CD4-positive, alpha-beta T cell treated with Interferon alpha-2 for 1 hour (primary cell): ENCODE measurements around the gene AMY1A.
"Not testable (repeated sequence)": the region's sequence is repeated elsewhere in the genome, so short reads cannot be mapped to it uniquely, and the experiment has no call there.

ENCODE experiments used
- DNase-seq, 2 donors: peaks; one replicate each; pipeline ENCODE4 v3.0.0-alpha.2; 2020 to 2022

Gene AMY1A

GRCh38 chr1:103655460-103655859 lies at the start of gene AMY1A:
AMY1A (plus strand) TSS chr1:103655760; CDS start chr1:103656331, 571 bp downstream.
- not testable (repeated sequence) for DNase-seq

DNA sequence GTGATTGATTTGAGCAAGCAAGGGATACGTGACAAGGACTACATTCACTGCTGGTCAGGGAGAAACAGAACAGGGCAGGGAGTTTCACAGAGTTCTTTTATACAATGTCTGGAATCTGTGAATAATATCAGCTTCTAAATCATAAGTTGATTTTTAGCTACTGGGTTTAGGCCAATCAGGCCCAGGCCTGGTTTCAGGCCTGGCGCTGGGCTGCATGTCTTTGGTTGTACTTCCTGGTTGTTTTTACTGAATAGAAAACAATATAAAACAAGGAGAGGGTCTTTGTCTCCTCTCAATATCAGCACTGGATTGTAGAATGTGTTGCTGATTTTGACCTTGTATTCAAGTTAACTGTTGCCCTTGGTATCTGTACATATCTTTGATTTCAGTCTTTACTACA lies 39.2 kb upstream of the AMY1A start:
- DNase-seq = no peak

GRCh38 chr1:103616994-103617477 lies 38.5 kb upstream of the AMY1A start, which contains the start of gene AMY2A:
AMY2A (plus strand) TSS chr1:103617427; CDS start chr1:103617441, 14 bp downstream.
- not testable (repeated sequence) for DNase-seq

DNA sequence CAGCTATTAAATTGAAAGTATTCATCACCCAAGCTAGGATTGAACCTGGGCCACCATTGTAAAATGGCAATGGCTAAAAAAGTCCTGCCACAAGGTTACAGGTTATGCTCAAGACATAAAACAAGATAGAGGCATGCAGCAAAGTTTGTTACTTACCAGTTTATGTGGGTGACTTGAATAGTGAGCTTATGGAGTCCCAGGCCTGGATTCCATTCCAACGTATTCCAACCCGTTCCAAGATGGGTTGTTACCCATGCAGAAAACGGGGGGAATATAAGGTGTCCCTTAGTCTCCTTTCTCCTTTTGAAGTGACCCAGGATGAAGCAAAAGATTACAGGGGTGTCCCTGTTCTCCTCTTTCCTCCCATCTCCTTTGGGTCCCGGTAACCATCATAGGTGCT lies 28.1 kb upstream of the AMY1A start:
- DNase-seq = not testable (repeated sequence)

DNA sequence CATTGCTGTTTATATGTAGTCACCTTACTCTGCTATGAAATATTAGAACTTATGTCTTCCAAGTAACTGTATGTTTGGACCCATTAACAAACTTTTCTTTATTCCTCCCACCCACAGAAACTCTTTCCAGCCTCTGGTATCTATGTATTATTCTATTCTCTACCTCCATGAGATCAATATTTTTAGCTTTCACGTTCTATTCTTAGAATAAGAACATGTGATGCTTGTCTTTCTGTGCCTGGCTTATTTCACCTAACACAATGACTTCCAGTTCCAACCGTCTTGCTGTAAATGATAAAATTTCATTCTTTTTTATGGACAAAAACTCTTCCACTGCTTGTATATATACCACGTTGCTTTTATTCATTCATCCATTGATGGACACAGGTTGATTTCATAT lies 14.4 kb upstream of the AMY1A start:
- DNase-seq = not testable (repeated sequence)

DNA sequence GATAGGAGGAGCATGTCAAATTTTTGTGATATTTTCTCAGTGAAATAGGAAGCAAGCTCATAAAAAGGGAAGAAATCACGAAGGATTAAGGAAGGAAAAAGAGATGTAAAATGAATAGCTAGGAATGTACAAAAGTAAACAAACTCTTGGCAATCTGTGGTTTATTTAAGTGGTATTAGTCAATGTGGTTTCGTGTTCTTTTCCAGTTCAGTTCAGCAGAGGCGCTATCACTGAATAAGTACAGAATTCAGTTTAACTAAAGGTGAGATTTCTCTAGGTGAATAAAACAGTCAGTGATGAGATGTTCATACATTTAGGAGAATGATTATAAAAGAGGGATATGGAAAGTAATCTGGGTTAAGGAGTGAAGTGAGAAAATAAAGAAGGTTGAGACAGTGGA lies 11.7 kb upstream of the AMY1A start:
- not testable (repeated sequence) for DNase-seq

DNA sequence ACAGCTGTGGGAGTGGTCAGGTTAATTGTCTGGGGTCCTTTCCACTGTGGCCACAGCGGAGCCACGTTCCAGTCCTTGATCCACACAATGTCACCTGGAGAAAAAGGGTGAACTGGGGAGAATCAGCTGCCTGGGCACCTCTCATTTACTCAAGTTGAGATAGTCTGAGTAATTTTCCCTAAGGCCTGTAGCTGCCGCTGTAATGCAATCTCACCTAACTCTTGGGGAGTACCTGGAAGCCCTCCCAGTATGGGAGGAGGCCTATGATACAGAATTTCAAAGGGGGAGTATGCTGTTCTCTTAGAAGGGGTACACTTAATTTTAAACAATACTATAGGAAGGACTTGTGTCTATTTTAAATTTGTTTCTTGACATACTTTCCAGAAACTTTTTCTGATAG lies 5.3 kb upstream of the AMY1A start:
- not testable (repeated sequence) for DNase-seq

- not testable (repeated sequence) for DNase-seq
Observed at GRCh38 chr1:103650889-103651288, 4.7 kb upstream of the AMY1A start.

DNA sequence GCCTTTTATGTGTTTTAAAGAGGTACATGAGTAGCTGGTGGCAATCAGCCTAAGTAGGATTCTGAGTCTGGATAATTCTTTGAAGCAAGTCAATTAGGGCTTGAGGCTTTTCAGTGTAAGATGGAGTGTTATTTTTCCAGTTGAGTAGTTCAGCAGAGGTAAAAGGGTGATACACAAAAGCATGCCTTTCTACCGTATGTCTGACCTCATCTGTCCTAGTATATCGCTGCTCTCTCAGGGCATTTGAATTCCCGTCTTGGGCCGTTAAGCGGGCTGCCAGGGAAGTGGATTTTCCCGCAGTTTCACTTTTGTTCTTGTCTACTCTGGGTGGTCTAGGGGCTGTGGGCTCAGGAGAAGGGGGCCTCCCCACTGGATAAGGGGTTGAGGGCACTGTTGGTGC lies 1.4 kb upstream of the AMY1A start:
- DNase-seq = not testable (repeated sequence)

DNA sequence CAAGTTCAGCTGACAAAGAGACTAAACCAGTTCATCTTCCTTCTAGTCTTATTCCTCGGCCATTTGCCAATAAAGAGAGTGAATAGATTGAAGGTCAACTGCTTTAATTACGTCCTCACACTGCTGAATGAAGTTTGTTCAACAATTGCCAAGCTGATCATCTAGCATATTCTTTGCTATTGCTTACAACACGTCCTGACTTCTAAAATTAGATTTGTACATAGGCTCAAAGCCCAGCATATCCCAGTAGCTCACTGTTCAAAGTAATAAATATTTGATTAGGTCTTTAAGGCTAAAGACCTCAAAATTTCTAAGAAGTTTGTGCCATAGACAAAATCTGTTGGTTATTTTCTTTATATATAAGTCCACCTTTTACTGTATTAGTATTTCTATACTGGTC lies 20.8 kb downstream of the AMY1A start:
- not testable (repeated sequence) for DNase-seq

- DNase-seq = not testable (repeated sequence)
Observed at GRCh38 chr1:103696110-103696509, 40.5 kb downstream of the AMY1A start, which contains the start of gene AMY1B. AMY1B (minus strand) TSS chr1:103696210; CDS start chr1:103695639, 571 bp downstream.

DNA sequence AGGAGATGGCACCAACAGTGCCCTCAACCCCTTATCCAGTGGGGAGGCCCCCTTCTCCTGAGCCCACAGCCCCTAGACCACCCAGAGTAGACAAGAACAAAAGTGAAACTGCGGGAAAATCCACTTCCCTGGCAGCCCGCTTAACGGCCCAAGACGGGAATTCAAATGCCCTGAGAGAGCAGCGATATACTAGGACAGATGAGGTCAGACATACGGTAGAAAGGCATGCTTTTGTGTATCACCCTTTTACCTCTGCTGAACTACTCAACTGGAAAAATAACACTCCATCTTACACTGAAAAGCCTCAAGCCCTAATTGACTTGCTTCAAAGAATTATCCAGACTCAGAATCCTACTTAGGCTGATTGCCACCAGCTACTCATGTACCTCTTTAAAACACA lies 41.9 kb downstream of the AMY1A start:
- DNase-seq = not testable (repeated sequence)

DNA sequence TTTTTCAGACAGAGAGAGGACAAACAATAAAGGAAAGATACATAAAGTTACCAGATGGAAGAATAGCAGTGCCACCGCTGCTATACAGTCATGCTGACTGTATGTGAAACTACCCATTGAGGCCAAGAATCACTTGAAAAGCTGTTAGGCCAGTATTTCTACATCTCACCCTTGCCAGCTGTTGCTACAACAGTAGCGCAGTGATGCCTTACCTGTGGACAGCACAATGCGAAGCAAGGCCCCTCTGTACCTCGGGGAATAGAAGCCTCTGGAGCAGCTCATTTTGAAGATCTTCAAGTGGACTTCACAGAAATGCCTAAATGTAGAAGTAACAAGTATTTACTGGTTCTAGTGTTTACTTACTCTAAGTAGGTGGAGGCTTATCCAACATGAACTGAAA lies 45.1 kb downstream of the AMY1A start:
- DNase-seq = not testable (repeated sequence)

DNA sequence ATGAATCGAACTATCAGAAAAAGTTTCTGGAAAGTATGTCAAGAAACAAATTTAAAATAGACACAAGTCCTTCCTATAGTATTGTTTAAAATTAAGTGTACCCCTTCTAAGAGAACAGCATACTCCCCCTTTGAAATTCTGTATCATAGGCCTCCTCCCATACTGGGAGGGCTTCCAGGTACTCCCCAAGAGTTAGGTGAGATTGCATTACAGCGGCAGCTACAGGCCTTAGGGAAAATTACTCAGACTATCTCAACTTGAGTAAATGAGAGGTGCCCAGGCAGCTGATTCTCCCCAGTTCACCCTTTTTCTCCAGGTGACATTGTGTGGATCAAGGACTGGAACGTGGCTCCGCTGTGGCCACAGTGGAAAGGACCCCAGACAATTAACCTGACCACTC lies 45.7 kb downstream of the AMY1A start:
- DNase-seq = not testable (repeated sequence)

DNA sequence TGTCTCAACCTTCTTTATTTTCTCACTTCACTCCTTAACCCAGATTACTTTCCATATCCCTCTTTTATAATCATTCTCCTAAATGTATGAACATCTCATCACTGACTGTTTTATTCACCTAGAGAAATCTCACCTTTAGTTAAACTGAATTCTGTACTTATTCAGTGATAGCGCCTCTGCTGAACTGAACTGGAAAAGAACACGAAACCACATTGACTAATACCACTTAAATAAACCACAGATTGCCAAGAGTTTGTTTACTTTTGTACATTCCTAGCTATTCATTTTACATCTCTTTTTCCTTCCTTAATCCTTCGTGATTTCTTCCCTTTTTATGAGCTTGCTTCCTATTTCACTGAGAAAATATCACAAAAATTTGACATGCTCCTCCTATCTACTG lies 52.1 kb downstream of the AMY1A start:
- DNase-seq = not testable (repeated sequence)

GRCh38 chr1:103710381-103710780 lies 54.8 kb downstream of the AMY1A start:
- DNase-seq = not testable (repeated sequence)
